K562 (cell line): ENCODE measurements around the gene SLC9A1. TPM values are rescaled to one million over a fixed set of nuclear protein-coding genes. Genes with fewer than 3 reads are reported as not detected.

ENCODE experiments used
- ATAC-seq: fragments of 200-7000 bp; cut with Tn5 transposase; 3 replicates; pipeline ENCODE4 v1.9.1; 2020; ENCODE audit warnings: moderate library complexity
- BruUV-seq: library from RNA; stranded (reverse); fragments of 400-500 nt; replicated peaks from 2 replicates; lab custom pipeline; 2021; lab: Mats Ljungman, UMichigan
- CTCF ChIA-PET: fragments of 300-600 bp; formaldehyde crosslinking; extraction: SDS; loops from one replicate; lab custom pipeline; 2021; ENCODE audit warnings: low intra/inter-chr PET ratio; lab: Yijun Ruan, JAX
- POLR2A ChIA-PET: fragments of 300-600, 350-650 bp; sonication (Branson Sonifier 250); formaldehyde crosslinking; extraction: SDS; loops from one replicate; lab custom pipeline; 2021; ENCODE audit warnings: antibody characterized with exemption, inconsistent platforms; lab: Yijun Ruan, JAX
- DNase-seq, 4 experiments: peaks; one replicate each; pipeline versions ENCODE4 v3.0.0 to v3.0.0-alpha.2; 2011 to 2018; ENCODE audit warnings: low spot score in 3 of 4, mixed read lengths in 3 of 4; ENCODE audit errors: extremely low read depth in 1 of 4
- FAIRE-seq: peaks from 2 replicates; lab custom pipeline; 2011; peaks lifted over from hg19 to GRCh38; lab: Jason Lieb, UNC
- H2AFZ ChIP-seq: 2 replicates; pipeline ENCODE4 v1.6.0; 2011; ENCODE audit warnings: low read depth, low read length, control low read depth, inconsistent platforms
- H3K27ac ChIP-seq: fragments of 200-600 bp; 3 replicates; pipeline ENCODE4 v1.8.0; 2011; ENCODE audit warnings: low read depth, mild to moderate bottlenecking, control low read depth, inconsistent platforms, low read length, moderate library complexity, mixed read lengths; ENCODE audit errors: extremely low read depth
- H3K27me3 ChIP-seq, 2 experiments: fragments of 300-600 bp in 1 of 2; 2 replicates in 1 of 2; 3 replicates in 1 of 2; pipeline versions ENCODE4 v1.6.0 to v1.8.0; 2011; ENCODE audit warnings: inconsistent platforms in 2 of 2, low read length in 2 of 2, mild to moderate bottlenecking in 1 of 2, mixed read lengths in 1 of 2, moderate library complexity in 1 of 2; ENCODE audit not compliant: control insufficient read depth in 2 of 2, insufficient read depth in 2 of 2
- H3K36me3 ChIP-seq: fragments of 300-600 bp; 3 replicates; pipeline ENCODE4 v1.8.0; 2011; ENCODE audit warnings: mild to moderate bottlenecking, low read length, inconsistent platforms; ENCODE audit not compliant: control insufficient read depth, insufficient read depth
- H3K4me1 ChIP-seq, 2 experiments: fragments of 200-600 bp in 1 of 2; replicated peaks in 1 of 2; 2 replicates in 1 of 2; 3 replicates in 1 of 2; pipeline versions ENCODE4 v1.5.1 to v1.8.0; 2011; ENCODE audit warnings: inconsistent platforms in 2 of 2, low read length in 2 of 2, mild to moderate bottlenecking in 1 of 2, mixed read lengths in 1 of 2, moderate library complexity in 1 of 2; ENCODE audit not compliant: control insufficient read depth in 2 of 2, insufficient read depth in 2 of 2
- H3K4me2 ChIP-seq: 2 replicates; pipeline ENCODE4 v1.6.1; 2011; ENCODE audit warnings: low read length, control low read depth, inconsistent platforms, mixed read lengths; ENCODE audit not compliant: insufficient read depth
- H3K4me3 ChIP-seq: fragments of 200-600 bp; sonication (generic), shearing (Covaris generic); 2 replicates; pipeline ENCODE4 v1.5.1; 2016; ENCODE audit warnings: control low read depth, inconsistent platforms
- H3K79me2 ChIP-seq: fragments of 200-600 bp; 3 replicates; pipeline ENCODE4 v1.8.0; 2011; ENCODE audit warnings: low read length, inconsistent platforms; ENCODE audit not compliant: control insufficient read depth, insufficient read depth
- H3K9ac ChIP-seq, 2 experiments: 2 replicates each; pipeline versions ENCODE4 v1.6.0 to v1.6.1; 2011; ENCODE audit warnings: low read depth in 2 of 2, low read length in 2 of 2, control low read depth in 1 of 2, inconsistent platforms in 1 of 2, mild to moderate bottlenecking in 1 of 2, mixed read lengths in 1 of 2; ENCODE audit not compliant: insufficient read depth in 1 of 2
- H3K9me1 ChIP-seq: one replicate; pipeline ENCODE4 v1.6.0; 2011; ENCODE audit warnings: inconsistent platforms, mild to moderate bottlenecking, low read length, moderate library complexity; ENCODE audit not compliant: control insufficient read depth, insufficient read depth
- H3K9me3 ChIP-seq: replicated peaks from 2 replicates; pipeline ENCODE4 v1.5.1; 2011; ENCODE audit warnings: low read depth, low read length, inconsistent platforms; ENCODE audit not compliant: control insufficient read depth, insufficient read depth
- H4K20me1 ChIP-seq: replicated peaks from 2 replicates; pipeline ENCODE4 v1.6.1; 2011; ENCODE audit warnings: low read length, inconsistent platforms, mixed read lengths; ENCODE audit not compliant: control insufficient read depth, insufficient read depth
- ATF3 ChIP-seq, 2 experiments: fragments of 450-650 bp in 1 of 2; sonication (generic) in 1 of 2; formaldehyde crosslinking in 1 of 2; IDR thresholded peaks in 1 of 2; conservative IDR thresholded peaks in 1 of 2; 2 replicates each; pipeline versions ENCODE4 v1.6.1 to v1.8.1; 2016 to 2023; ENCODE audit warnings: mild to moderate bottlenecking in 2 of 2, moderate library complexity in 2 of 2, inconsistent platforms in 1 of 2, missing genetic modification reagents in 1 of 2
- MYBL2 ChIP-seq, 2 experiments: fragments of 450-650 bp in 1 of 2; sonication (generic) in 1 of 2; formaldehyde crosslinking in 1 of 2; IDR thresholded peaks; 2 replicates each; pipeline versions ENCODE4 v1.6.1 to v1.8.1; 2017 to 2022; ENCODE audit warnings: borderline replicate concordance in 1 of 2, inconsistent platforms in 1 of 2, low read depth in 1 of 2, mild to moderate bottlenecking in 1 of 2, missing genetic modification reagents in 1 of 2, moderate library complexity in 1 of 2
- SMARCC2 ChIP-seq: fragments of 450-650 bp; IDR thresholded peaks from 2 replicates; pipeline ENCODE4 v1.6.1; 2017; ENCODE audit warnings: antibody characterized with exemption, moderate library complexity, mild to moderate bottlenecking, low read depth
- ZFX ChIP-seq: sonication (generic); formaldehyde crosslinking; IDR thresholded peaks from 2 replicates; pipeline ENCODE4 v1.8.0; 2022; ENCODE audit warnings: mild to moderate bottlenecking, missing genetic modification reagents, moderate library complexity
- WGBS: fragments of 100-300 bp; shearing (Covaris generic); methylation state at CpG from one replicate; pipeline ENCODE4 v1.1.6; 2016; ENCODE audit warnings: low coverage, mixed read lengths; ENCODE audit not compliant: insufficient coverage; ENCODE audit errors: missing lambda C conversion rate; 5-methylcytosine and 5-hydroxymethylcytosine counted together
- in situ Hi-C: fragments of 300-500 bp; cut with MboI; formaldehyde crosslinking; loops from 4 replicates; pipeline ENCODE4 v1.15.0; 2018; ENCODE audit warnings: inconsistent platforms, mixed read lengths
- intact Hi-C: fragments of 100-400 bp; cut with micrococcal nuclease; formaldehyde crosslinking; loops from 2 replicates; pipeline ENCODE4 v1.14.2; 2022
- polyA plus RNA-seq, 8 experiments: library from polyadenylated mRNA; depleted of rRNA in 4 of 8; stranded (reverse) in 5 of 8; unstranded in 3 of 8; fragments of >200 nt; fragmentation: Nextera tagmentation in 2 of 8; fragmentation: Illumina TruSeq in 1 of 8; extraction: Ambion mirVana in 2 of 8; extraction: Trizol in 1 of 8; gene quantifications; 2 replicates each; pipeline versions ENCODE4 v1.2.1 to v1.2.3, GENCODE V29; 2011 to 2014; ENCODE audit warnings: inconsistent platforms in 1 of 8, missing spikeins in 1 of 8
- total RNA-seq, 7 experiments: library from RNA; depleted of rRNA in 6 of 7; stranded (reverse); fragments of >200 nt in 6 of 7; fragmentation: Illumina TruSeq in 2 of 7; extraction: Trizol in 2 of 7; gene quantifications; 2 replicates each; pipeline versions ENCODE4 v1.2.1 to v1.2.3, GENCODE V29; 2011 to 2021; ENCODE audit warnings: low replicate concordance in 1 of 7

SLC9A1 gene
- total and polyA plus RNA-seq, 9 of the 15 experiments (the other 6 are each of a cell fraction or from before 2014, with no cell fraction given) = 0.59 to 14.4 (median 2.0) TPM

- POLR2A ChIA-PET = interaction anchor here (1.4 to 15.5 kb wide), 4 partner anchors 8 to 21 kb away, joined by 3 to 380 read pairs (median 24); partner anchors contain the start of gene SLC9A1
Observed at GRCh38 chr1:27132624-27133023, 22.3 kb downstream of the SLC9A1 start.

DNA sequence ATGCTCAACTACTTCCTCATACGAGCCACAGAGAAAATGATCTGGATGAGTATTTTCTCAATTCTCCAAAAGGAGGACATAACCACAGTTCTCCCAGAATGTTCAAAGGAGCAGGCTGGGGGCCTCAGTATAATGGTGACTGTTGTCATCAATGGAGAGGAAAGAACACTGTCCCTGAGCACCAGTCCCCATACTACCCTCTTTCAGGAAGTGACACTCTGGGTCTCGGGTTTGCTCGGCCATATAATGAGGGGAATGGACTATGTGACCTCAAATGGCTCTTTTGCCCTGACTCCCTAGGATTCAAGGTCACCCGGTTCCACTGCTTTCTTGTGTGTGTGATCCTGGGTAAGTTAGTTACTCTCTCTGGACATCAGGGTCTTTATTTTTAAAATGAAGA lies 22.8 kb downstream of the SLC9A1 start:
- Histone ChIP-seq H3K27me3 (no peaks in the 10 kb centered on the region), H3K36me3 (peaks cover 8% of the 10 kb centered on the region; the same call in 2 of the 3 replicates), H3K27ac (0 out of 3 replicates have a peak overlapping the region, but pooled peaks have one; percentile 1), H3K4me3 (no peak overlapping the region), H3K9me1 (peaks cover 7% of the 10 kb centered on the region), H3K4me1 (peaks cover 16 to 22% of the 10 kb centered on the region in 2 experiments), H2AFZ (no peak overlapping the region), H3K4me2 (no peak overlapping the region), H3K79me2 (no peaks in the 10 kb centered on the region), H3K9ac (no peak overlapping the region), H3K9me3 (no peaks in the 10 kb centered on the region), H4K20me1 (no peaks in the 10 kb centered on the region)
- DNase-seq (no peak), FAIRE-seq (no peak), ATAC-seq (no peak)
- POLR2A ChIA-PET = interaction anchor here (1.4 to 15.5 kb wide), 3 partner anchors 8 to 21 kb away, joined by 3 to 380 read pairs (median 36); partner anchors contain the start of gene SLC9A1
- WGBS = 72% methylated on average over 4 of the region's 4 CpGs
- in situ Hi-C loops (no loop called here), intact Hi-C loops (no loop called here)
- no TSS peak for BruUV-seq
- TF ChIP-seq MYBL2 (IDR thresholded peaks at IDR 0.05; ENCODE audit: low read depth) = no peak
- no peak for TF ChIP-seq MYBL2 (CRISPR knock-in tag; IDR thresholded peaks at IDR 0.05; ENCODE audit: borderline replicate concordance)
- 0 out of 2 replicates have a peak, but pooled peaks have one; percentile 16 for TF ChIP-seq ZFX
- CTCF ChIA-PET = no interaction called here

More at GRCh38 chr1:27132624-27133023, 22.3 kb downstream of the SLC9A1 start:
- CTCF ChIA-PET = no interaction called here
- H4K20me1 ChIP-seq = no peaks in the 10 kb centered on the region
- no TSS peak for BruUV-seq
- H3K79me2 ChIP-seq = no peaks in the 10 kb centered on the region
- DNase-seq (no peak), ATAC-seq (no peak), FAIRE-seq (no peak)
- no peak overlapping the region for H3K27ac ChIP-seq
- TF ChIP-seq ATF3 (IDR thresholded peaks at IDR 0.05) (0 out of 2 replicates have a peak, but pooled peaks have one; percentile 9), ATF3 (CRISPR knock-in tag; conservative IDR thresholded peaks at IDR 0.05) (no peak), SMARCC2 (no peak)
- H3K27me3 ChIP-seq = no peaks in the 10 kb centered on the region
- 86% methylated on average over 7 of the region's 7 CpGs for WGBS
- H3K4me3 ChIP-seq = no peak overlapping the region
- H3K36me3 ChIP-seq = peaks cover 8% of the 10 kb centered on the region; the same call in 2 of the 3 replicates
- intact Hi-C loops (no loop called here), in situ Hi-C loops (no loop called here)
- no peak overlapping the region for H2AFZ ChIP-seq
- no peaks in the 10 kb centered on the region for H3K9me3 ChIP-seq
- no peak overlapping the region for H3K4me2 ChIP-seq
- peaks cover 11% of the 10 kb centered on the region for H3K9me1 ChIP-seq
- H3K4me1 ChIP-seq = peaks cover 21 to 27% of the 10 kb centered on the region in 2 experiments
- H3K9ac ChIP-seq = peak overlapping the region in 1 of 2 experiments; percentile 14; a peak in 2 of 4 replicates
